Osteocyte (in vitro differentiated cells): ENCODE measurements around the gene SLC35F6. TPM values are rescaled to one million over a fixed set of nuclear protein-coding genes. Genes with fewer than 3 reads are reported as not detected.
"Not testable (repeated sequence)": the region's sequence is repeated elsewhere in the genome, so short reads cannot be mapped to it uniquely, and the experiment has no call there.

ENCODE experiments used
- DNase-seq: peaks from one replicate; pipeline ENCODE4 v3.0.0; 2021; ENCODE audit warnings: mixed read lengths; ENCODE audit not compliant: unreplicated experiment; ENCODE audit errors: extremely low spot score
- H3K27ac Mint-ChIP-seq: one replicate; pipeline ENCODE4 v1.8.0; 2021; ENCODE audit warnings: mild to moderate bottlenecking, mixed read lengths; ENCODE audit not compliant: unreplicated experiment
- H3K27me3 Mint-ChIP-seq: one replicate; pipeline ENCODE4 v1.8.0; 2021; ENCODE audit warnings: mixed read lengths; ENCODE audit not compliant: unreplicated experiment
- H3K36me3 Mint-ChIP-seq: one replicate; pipeline ENCODE4 v1.8.0; 2021; ENCODE audit warnings: mixed read lengths; ENCODE audit not compliant: unreplicated experiment
- H3K4me1 Mint-ChIP-seq: one replicate; pipeline ENCODE4 v1.8.0; 2021; ENCODE audit warnings: mixed read lengths; ENCODE audit not compliant: unreplicated experiment
- H3K4me3 Mint-ChIP-seq: one replicate; pipeline ENCODE4 v1.8.0; 2021; ENCODE audit warnings: mild to moderate bottlenecking, moderate library complexity, mixed read lengths; ENCODE audit not compliant: unreplicated experiment
- H3K9me3 Mint-ChIP-seq: one replicate; pipeline ENCODE4 v1.8.0; 2021; ENCODE audit warnings: mixed read lengths; ENCODE audit not compliant: unreplicated experiment
- total RNA-seq: library from RNA; stranded (reverse); gene quantifications from 2 replicates; pipeline ENCODE4 v1.2.1, GENCODE V29; 2021
- TF ChIP-seq, protein P1 (sequence below): fragments of 200-600 bp; sonication (generic); IDR thresholded peaks from 2 replicates; pipeline ENCODE4 v1.5.0; 2021; ENCODE audit warnings: antibody characterized with exemption, mild to moderate bottlenecking, moderate library complexity

Gene SLC35F6
- total RNA-seq, 1 donor from 2014 or later: 40.5 TPM

DNA sequence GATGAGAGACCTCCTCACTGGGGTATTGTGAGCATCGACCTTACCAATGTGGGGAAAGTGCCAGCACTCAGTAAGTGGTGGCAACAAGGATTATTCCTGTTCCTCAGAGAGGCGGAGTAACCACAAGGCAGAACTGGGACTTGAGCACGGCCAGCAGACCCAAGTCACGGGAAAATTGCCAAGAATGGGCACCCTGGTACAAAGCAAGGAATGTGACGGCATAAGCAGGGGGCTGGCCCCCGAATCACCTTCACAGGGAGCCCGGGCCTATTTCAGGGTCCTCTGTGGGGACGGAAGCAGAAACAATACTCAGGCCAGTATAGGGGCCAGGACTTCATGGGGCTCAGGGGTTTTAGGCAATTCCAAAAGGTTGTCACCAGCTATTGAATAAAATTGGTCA is 47.2 kb downstream of the SLC35F6 start:
- Mint-ChIP-seq H3K4me1 (peaks cover 5% of the 10 kb centered on the region), H3K27me3 (peaks cover 28% of the 10 kb centered on the region), H3K4me3 (no peak overlapping the region), H3K27ac (no peak overlapping the region), H3K9me3 (no peaks in the 10 kb centered on the region), H3K36me3 (no peaks in the 10 kb centered on the region)
- TF ChIP-seq, protein P1, sequence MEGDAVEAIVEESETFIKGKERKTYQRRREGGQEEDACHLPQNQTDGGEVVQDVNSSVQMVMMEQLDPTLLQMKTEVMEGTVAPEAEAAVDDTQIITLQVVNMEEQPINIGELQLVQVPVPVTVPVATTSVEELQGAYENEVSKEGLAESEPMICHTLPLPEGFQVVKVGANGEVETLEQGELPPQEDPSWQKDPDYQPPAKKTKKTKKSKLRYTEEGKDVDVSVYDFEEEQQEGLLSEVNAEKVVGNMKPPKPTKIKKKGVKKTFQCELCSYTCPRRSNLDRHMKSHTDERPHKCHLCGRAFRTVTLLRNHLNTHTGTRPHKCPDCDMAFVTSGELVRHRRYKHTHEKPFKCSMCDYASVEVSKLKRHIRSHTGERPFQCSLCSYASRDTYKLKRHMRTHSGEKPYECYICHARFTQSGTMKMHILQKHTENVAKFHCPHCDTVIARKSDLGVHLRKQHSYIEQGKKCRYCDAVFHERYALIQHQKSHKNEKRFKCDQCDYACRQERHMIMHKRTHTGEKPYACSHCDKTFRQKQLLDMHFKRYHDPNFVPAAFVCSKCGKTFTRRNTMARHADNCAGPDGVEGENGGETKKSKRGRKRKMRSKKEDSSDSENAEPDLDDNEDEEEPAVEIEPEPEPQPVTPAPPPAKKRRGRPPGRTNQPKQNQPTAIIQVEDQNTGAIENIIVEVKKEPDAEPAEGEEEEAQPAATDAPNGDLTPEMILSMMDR: no peak
- DNase-seq: peak; percentile 67

DNA sequence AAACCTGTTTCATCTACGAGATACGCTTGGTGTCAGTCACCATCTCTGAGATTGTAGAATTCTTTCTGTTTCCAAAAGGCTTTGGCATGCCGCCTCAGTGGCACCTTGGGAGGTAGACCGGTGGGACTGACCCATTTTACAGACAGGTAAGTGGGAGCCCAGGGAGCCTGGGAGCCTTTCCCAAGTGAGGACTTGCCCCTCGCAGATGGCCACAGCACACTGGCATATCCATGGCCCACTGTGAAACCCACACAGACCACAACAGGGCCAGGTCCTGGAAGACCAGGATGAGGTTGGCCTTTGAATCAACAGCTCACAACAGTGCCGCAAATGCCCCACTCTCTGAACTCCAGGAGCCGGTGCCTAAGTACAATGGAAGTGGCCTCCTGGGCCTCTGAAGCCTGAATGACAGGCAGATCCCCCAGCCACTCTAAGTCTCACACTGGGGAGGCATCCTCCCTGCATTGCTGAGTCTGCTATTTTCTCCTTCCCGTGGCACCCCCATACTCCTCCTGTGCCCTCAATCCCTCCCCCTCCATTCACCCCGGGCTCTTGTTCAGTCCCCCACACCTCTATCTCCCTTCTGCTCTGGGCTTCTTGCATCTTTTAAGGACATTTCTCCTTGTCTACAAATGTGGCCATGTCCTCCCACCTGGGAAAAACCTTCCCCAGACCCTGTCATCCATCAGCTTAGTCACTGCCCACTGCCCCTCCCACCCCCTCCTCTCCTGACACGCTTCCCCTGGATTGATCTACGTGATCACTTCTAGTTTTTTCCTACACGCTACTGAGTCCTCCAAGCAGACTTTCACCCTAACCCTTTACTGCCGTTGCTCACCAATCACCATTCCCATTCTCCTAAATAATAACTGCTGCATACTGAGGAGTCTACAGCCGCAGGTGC is 48.0 kb downstream of the SLC35F6 start:
- Mint-ChIP-seq H3K4me3 (no peak overlapping the region), H3K4me1 (peaks cover 5% of the 10 kb centered on the region), H3K27me3 (peaks cover 34% of the 10 kb centered on the region), H3K27ac (no peak overlapping the region), H3K9me3 (no peaks in the 10 kb centered on the region), H3K36me3 (no peaks in the 10 kb centered on the region)
- TF ChIP-seq, protein P1: no peak
- DNase-seq: peak; percentile 60

DNA sequence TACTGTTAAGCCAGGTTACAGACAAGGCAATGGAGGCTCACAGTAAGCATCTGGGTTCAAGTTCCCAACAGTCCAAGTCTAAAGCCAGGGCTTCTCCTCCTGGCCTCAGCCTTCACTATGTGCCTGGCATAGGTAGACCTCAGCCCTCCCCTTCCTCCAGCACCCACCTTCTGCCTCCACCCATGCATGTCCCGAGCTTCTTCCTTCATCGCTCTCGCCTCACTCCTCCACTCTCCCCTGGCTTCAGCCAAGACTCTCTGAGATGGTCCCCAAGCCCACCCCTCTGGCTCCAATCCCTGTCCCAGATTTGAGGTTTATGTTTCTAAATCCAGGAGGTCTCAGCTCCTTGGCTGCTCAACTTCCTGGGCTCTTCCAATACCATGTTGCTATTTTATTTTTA is 48.6 kb downstream of the SLC35F6 start:
- Mint-ChIP-seq H3K36me3 (no peaks in the 10 kb centered on the region), H3K27ac (no peak overlapping the region), H3K4me3 (no peak overlapping the region), H3K27me3 (peaks cover 39% of the 10 kb centered on the region), H3K9me3 (no peaks in the 10 kb centered on the region), H3K4me1 (peaks cover 5% of the 10 kb centered on the region)
- TF ChIP-seq, protein P1: no peak
- peak; percentile 60 for DNase-seq

DNA sequence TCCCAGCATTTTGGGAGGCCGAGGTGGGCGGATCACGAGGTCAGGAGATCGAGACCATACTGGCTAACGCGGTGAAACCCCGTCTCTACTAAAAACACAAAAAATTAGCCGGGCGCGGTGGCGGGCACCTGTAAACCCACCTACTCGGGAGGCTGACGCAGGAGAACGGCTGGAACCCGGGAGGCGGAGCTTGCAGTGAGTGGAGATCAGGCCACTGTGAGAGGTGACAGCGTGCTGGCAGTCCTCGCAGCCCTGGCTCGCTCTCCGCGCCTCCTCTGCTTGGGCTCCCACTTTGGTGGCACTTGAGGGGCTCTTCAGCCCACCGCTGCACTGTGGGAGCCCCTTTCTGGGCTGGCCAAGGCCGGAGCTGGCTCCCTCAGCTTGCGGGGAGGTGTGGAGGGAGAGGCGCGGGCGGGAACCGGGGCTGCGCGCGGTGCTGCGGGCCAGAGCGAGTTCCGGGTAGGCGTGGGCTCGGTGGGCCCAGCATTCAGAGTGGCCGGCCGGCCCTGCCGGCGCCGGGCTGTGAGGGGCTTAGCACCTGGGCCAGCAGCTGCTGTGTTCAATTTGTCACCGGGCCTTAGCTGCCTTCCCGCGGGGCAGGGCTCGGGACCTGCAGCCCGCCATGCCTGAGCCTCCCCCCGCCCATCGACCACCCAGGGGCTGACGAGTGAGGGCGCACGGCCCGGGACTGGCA is 50.1 kb downstream of the SLC35F6 start:
- not testable (repeated sequence) for H3K36me3 Mint-ChIP-seq, H3K27ac Mint-ChIP-seq, H3K9me3 Mint-ChIP-seq, H3K4me3 Mint-ChIP-seq, H3K4me1 Mint-ChIP-seq
- DNase-seq: peak; percentile 81
- H3K27me3 Mint-ChIP-seq: peaks cover 51% of the 10 kb centered on the region

DNA sequence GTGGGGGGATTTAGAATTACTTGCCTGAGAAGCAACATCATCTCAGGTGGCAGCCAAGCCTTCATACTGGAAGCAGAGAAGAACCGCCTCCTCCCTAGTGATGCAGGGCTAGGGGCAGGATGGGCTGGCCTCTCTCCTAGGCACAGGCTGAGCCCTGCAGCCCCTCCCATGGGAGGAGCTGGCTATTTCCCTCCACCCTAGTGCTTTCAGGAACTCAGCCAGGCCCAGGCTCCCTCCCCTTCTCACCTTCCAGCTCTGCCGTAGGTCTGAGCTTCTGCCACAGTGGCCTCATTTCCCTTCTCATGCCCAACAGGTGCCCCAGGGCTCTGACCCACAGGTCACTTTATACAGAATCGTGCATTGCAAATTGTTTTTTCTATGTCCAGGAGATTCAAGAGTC is 52.8 kb downstream of the SLC35F6 start:
- Mint-ChIP-seq H3K27me3 (peaks cover 51% of the 10 kb centered on the region), H3K36me3 (no peaks in the 10 kb centered on the region), H3K4me3 (no peak overlapping the region), H3K27ac (no peak overlapping the region), H3K4me1 (no peaks in the 10 kb centered on the region), H3K9me3 (no peaks in the 10 kb centered on the region)
- no peak for DNase-seq
- TF ChIP-seq, protein P1: no peak
